ENCODE data around the gene KLHL29.

The KLHL29 gene

GRCh38 chr2:23709311-23709710 lies 324.3 kb downstream of the KLHL29 start:
- no peak overlapping the region for H3K27ac ChIP-seq
- no peak for TF ChIP-seq ZFX (IDR thresholded peaks at IDR 0.05)
- TF ChIP-seq, protein P1, sequence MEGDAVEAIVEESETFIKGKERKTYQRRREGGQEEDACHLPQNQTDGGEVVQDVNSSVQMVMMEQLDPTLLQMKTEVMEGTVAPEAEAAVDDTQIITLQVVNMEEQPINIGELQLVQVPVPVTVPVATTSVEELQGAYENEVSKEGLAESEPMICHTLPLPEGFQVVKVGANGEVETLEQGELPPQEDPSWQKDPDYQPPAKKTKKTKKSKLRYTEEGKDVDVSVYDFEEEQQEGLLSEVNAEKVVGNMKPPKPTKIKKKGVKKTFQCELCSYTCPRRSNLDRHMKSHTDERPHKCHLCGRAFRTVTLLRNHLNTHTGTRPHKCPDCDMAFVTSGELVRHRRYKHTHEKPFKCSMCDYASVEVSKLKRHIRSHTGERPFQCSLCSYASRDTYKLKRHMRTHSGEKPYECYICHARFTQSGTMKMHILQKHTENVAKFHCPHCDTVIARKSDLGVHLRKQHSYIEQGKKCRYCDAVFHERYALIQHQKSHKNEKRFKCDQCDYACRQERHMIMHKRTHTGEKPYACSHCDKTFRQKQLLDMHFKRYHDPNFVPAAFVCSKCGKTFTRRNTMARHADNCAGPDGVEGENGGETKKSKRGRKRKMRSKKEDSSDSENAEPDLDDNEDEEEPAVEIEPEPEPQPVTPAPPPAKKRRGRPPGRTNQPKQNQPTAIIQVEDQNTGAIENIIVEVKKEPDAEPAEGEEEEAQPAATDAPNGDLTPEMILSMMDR (conservative IDR thresholded peaks at IDR 0.05) = no peak

DNA sequence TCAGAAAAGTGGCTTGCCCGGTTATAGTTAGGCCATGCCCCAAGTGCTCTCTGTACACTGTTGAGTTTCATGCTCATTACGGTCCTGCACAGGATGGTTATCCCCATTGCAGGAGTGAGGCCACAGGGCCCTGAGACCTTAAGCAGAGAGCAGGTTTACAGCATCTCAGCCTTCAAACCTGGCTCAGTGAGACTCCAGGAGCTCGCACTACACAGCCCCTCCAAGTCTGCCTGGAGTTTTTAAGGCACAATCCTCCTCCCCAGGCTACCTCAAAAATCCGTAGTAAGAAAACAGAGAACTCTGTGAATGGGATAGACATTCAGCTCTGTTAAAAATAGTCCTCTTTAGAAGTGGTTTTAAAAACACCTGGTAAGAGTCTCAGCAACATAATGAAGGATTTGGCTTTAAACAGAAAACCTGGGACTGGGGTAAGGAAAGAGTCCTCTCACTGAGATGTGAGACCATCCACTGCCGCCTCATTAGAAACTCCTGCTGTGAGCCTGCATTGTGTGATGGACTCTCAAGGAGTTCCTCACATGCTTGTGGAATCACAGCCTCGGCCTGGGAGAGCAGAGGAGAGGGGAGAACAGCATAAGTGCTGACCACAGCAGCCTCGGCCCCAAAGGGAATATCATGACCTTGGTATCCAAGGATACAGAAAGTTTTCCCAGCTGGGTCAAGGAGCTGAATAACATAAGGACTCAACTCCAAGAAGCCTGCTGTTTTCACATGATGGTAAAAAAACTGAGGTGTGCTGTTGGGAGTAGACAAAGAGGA lies 327.2 kb downstream of the KLHL29 start:
- no peak overlapping the region for H3K27ac ChIP-seq
- no peak for TF ChIP-seq ZFX (IDR thresholded peaks at IDR 0.05)
- TF ChIP-seq, protein P1 (conservative IDR thresholded peaks at IDR 0.05) = no peak

DNA sequence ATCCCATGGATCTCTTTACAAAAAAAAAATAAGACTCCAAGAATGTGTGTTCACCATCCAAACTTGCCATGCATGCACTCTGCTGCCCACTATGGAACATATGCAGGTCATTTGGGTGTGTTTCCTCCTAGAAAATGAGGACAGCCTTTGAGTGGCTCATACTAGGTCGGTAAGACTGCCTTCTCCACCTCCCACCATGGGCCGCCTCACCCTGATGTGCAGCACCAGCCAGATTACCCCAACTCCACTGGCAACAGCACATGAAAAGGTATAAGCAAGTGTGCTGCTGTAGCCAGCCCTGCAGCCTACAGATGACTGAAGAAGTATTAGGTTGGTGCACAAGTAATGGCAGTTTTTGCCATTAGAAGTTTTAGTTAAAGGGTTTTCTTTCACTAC lies 327.8 kb downstream of the KLHL29 start:
- no peak overlapping the region for H3K27ac ChIP-seq
- no peak for TF ChIP-seq ZFX (IDR thresholded peaks at IDR 0.05)
- TF ChIP-seq, protein P1 (conservative IDR thresholded peaks at IDR 0.05) = no peak

- no peak overlapping the region for H3K27ac ChIP-seq
- no peak for TF ChIP-seq ZFX (IDR thresholded peaks at IDR 0.05)
- TF ChIP-seq, protein P1 (conservative IDR thresholded peaks at IDR 0.05) = no peak
Measured at GRCh38 chr2:23713351-23713750, 328.4 kb downstream of the KLHL29 start.

DNA sequence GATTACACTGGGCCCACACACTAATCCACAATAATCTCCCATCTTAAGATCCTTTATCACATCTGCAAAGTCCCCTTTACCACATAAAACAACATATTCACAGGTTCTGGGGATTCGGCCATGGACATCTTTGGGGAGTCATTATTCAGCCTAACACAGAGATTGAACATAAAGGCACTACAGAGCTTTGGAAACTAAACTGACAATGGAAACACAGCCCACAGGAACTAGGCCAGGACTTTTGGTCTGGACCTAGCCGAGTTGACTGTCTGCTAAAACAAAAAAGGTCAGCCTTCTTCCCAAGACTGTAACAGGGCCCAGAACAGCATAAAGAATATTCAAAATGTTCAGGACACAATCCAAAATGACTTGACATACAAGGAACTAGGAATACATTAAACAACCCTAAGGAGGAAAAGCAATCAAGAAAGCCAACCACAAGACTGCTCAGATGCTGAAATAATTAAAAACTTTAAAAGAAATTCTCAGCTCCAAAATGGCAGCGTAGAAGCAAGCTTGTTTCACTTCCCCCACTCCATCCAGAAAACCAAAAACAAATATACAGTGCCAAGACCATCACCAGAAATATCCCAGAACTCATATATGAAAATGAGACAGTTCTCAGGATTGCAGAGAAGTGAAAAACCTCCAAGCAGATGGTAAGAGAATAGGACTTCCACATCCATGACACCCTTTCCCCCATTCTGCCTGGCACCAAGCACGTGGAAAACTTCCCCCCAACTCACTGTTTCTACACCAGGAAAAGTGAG lies 334.1 kb downstream of the KLHL29 start:
- TF ChIP-seq ZFX (IDR thresholded peaks at IDR 0.05) = no peak
- TF ChIP-seq, protein P1 (conservative IDR thresholded peaks at IDR 0.05) = no peak
- H3K27ac ChIP-seq = no peak overlapping the region

DNA sequence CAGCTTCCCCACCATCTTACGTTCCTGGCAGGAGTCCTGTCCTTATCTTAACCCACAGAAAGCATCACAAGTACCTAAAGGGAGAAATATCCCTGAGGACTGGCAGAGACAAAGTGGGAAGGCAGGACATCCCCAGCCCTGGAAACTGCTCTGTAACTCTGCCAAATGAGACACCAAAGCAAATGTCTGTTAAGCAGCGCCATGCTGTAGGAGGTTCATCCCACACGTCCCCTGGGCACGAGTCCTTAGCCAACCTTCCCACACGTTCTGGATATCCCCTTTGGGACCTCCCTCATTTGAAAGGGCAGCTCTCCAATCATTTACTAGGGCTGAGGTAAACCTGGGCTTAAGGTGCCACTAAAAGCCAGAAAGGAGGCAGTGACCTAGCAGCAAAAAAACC lies 334.7 kb downstream of the KLHL29 start:
- TF ChIP-seq, protein P1 (conservative IDR thresholded peaks at IDR 0.05) = no peak
- no peak for TF ChIP-seq ZFX (IDR thresholded peaks at IDR 0.05)
- no peak overlapping the region for H3K27ac ChIP-seq
